Osteoblast (primary cell): Measurements from ENCODE around the gene KLHL6. TPM values are rescaled to one million over a fixed set of nuclear protein-coding genes. Genes with fewer than 3 reads are reported as not detected.

Experiments
- DNase-seq: peaks from one replicate; pipeline ENCODE4 v3.0.0; 2011; ENCODE audit warnings: low spot score, mixed read lengths; ENCODE audit not compliant: insufficient read length; ENCODE audit errors: missing footprints
- H2AFZ ChIP-seq: 2 replicates; pipeline ENCODE4 v1.6.0; 2011; ENCODE audit warnings: mild to moderate bottlenecking, low read length
- H3K27ac ChIP-seq: 2 replicates; pipeline ENCODE4 v1.5.1; 2011; ENCODE audit warnings: mild to moderate bottlenecking, low read depth, low read length, moderate library complexity
- H3K27me3 ChIP-seq: 2 replicates; pipeline ENCODE4 v1.6.0; 2012; ENCODE audit warnings: mild to moderate bottlenecking, control low read depth, inconsistent platforms, low read length, moderate library complexity; ENCODE audit not compliant: insufficient read depth
- H3K36me3 ChIP-seq: 2 replicates; pipeline ENCODE4 v1.5.1; 2011; ENCODE audit warnings: mild to moderate bottlenecking, low read length, control low read depth, moderate library complexity; ENCODE audit not compliant: insufficient read depth
- H3K4me1 ChIP-seq: 2 replicates; pipeline ENCODE4 v1.5.1; 2011; ENCODE audit warnings: mild to moderate bottlenecking, low read length, control low read depth, moderate library complexity; ENCODE audit not compliant: insufficient read depth
- H3K4me2 ChIP-seq: 2 replicates; pipeline ENCODE4 v1.6.0; 2011; ENCODE audit warnings: mild to moderate bottlenecking, low read length; ENCODE audit not compliant: insufficient read depth
- H3K4me3 ChIP-seq: fragments of 200-600 bp; sonication (generic); 3 replicates; pipeline ENCODE4 v1.5.1; 2012; ENCODE audit warnings: mild to moderate bottlenecking, low read length, inconsistent platforms; ENCODE audit not compliant: insufficient read depth
- H3K79me2 ChIP-seq: 2 replicates; pipeline ENCODE4 v1.6.0; 2012; ENCODE audit warnings: mild to moderate bottlenecking, low read length, control low read depth, inconsistent platforms; ENCODE audit not compliant: insufficient read depth
- H3K9me3 ChIP-seq: 2 replicates; pipeline ENCODE4 v1.5.1; 2011; ENCODE audit warnings: low read depth, low read length, control low read depth
- H4K20me1 ChIP-seq: 2 replicates; pipeline ENCODE4 v1.6.0; 2012; ENCODE audit warnings: mild to moderate bottlenecking, low read length, control low read depth; ENCODE audit not compliant: insufficient read depth
- CTCF ChIP-seq: IDR thresholded peaks from 2 replicates; pipeline ENCODE4 v1.5.1; 2011; ENCODE audit warnings: mild to moderate bottlenecking, low read depth, low read length, moderate library complexity; ENCODE audit errors: extremely low read depth
- total RNA-seq: library from RNA; depleted of rRNA; stranded (reverse); fragments of >200 nt; gene quantifications from 2 replicates; pipeline ENCODE4 v1.2.3, GENCODE V29; 2012

Gene KLHL6
- total RNA-seq, 1 donor = under 0.01 TPM

GRCh38 chr3:183487016-183487415, 68.5 kb downstream of the KLHL6 start:
- no peak overlapping the region for H2AFZ ChIP-seq
- peaks cover 20% of the 10 kb centered on the region for H3K4me1 ChIP-seq
- no peaks in the 10 kb centered on the region for H3K79me2 ChIP-seq
- H3K9me3 ChIP-seq = no peaks in the 10 kb centered on the region
- no peaks in the 10 kb centered on the region for H3K27me3 ChIP-seq
- no peaks in the 10 kb centered on the region for H3K36me3 ChIP-seq
- no peak for DNase-seq
- H4K20me1 ChIP-seq = no peaks in the 10 kb centered on the region
- TF ChIP-seq CTCF = no peak
- no peak overlapping the region for H3K4me3 ChIP-seq
- no peak overlapping the region for H3K27ac ChIP-seq
- no peak overlapping the region for H3K4me2 ChIP-seq

GRCh38 chr3:183486472-183486871, 69.0 kb downstream of the KLHL6 start:
- no peaks in the 10 kb centered on the region for H3K9me3 ChIP-seq
- TF ChIP-seq CTCF = no peak
- H2AFZ ChIP-seq = no peak overlapping the region
- no peak overlapping the region for H3K4me2 ChIP-seq
- no peaks in the 10 kb centered on the region for H4K20me1 ChIP-seq
- no peaks in the 10 kb centered on the region for H3K27me3 ChIP-seq
- no peak overlapping the region for H3K27ac ChIP-seq
- DNase-seq = no peak
- peaks cover 20% of the 10 kb centered on the region for H3K4me1 ChIP-seq
- H3K36me3 ChIP-seq = no peaks in the 10 kb centered on the region
- H3K4me3 ChIP-seq = no peak overlapping the region
- H3K79me2 ChIP-seq = no peaks in the 10 kb centered on the region

- no peaks in the 10 kb centered on the region for H3K27me3 ChIP-seq
- TF ChIP-seq CTCF = no peak
- peaks cover 20% of the 10 kb centered on the region for H3K4me1 ChIP-seq
- no peaks in the 10 kb centered on the region for H3K79me2 ChIP-seq
- DNase-seq = no peak
- no peak overlapping the region for H3K4me3 ChIP-seq
- H3K27ac ChIP-seq = no peak overlapping the region
- H3K36me3 ChIP-seq = no peaks in the 10 kb centered on the region
- no peak overlapping the region for H3K4me2 ChIP-seq
- no peaks in the 10 kb centered on the region for H4K20me1 ChIP-seq
- H3K9me3 ChIP-seq = no peaks in the 10 kb centered on the region
- no peak overlapping the region for H2AFZ ChIP-seq
These were observed 69.9 kb downstream of the KLHL6 start for GRCh38 chr3:183485585-183485984.

- H3K4me1 ChIP-seq = peaks cover 19% of the 10 kb centered on the region
- H3K4me2 ChIP-seq = no peak overlapping the region
- no peaks in the 10 kb centered on the region for H4K20me1 ChIP-seq
- no peaks in the 10 kb centered on the region for H3K79me2 ChIP-seq
- H3K36me3 ChIP-seq = no peaks in the 10 kb centered on the region
- TF ChIP-seq CTCF = no peak
- no peaks in the 10 kb centered on the region for H3K27me3 ChIP-seq
- no peak overlapping the region for H3K27ac ChIP-seq
- no peak overlapping the region for H2AFZ ChIP-seq
- DNase-seq = no peak
- H3K4me3 ChIP-seq = no peak overlapping the region
- H3K9me3 ChIP-seq = no peaks in the 10 kb centered on the region
These were observed 70.4 kb downstream of the KLHL6 start for GRCh38 chr3:183485093-183485492.
